HG02852 (cell line): ENCODE measurements around the gene KCNA1.

Experiments used
- ATAC-seq: cut with Tn5 transposase; IDR thresholded peaks from one replicate; pipeline ENCODE4 v1.9.1; 2021; ENCODE audit warnings: mild to moderate bottlenecking, moderate library complexity; ENCODE audit not compliant: unreplicated experiment

Gene KCNA1

GRCh38 chr12:4958697-4959375, 49.1 kb downstream of the KCNA1 start:
- no peak for ATAC-seq

- ATAC-seq = no peak
Measured at GRCh38 chr12:4959381-4959780, 49.7 kb downstream of the KCNA1 start.

- ATAC-seq = no peak
Measured at GRCh38 chr12:4960030-4960429, 50.3 kb downstream of the KCNA1 start.

GRCh38 chr12:4960547-4960946, 50.8 kb downstream of the KCNA1 start:
- ATAC-seq = no peak

- no peak for ATAC-seq
Measured at GRCh38 chr12:4961311-4961710, 51.6 kb downstream of the KCNA1 start.

- no peak for ATAC-seq
Measured at GRCh38 chr12:4962539-4963486, 53.1 kb downstream of the KCNA1 start.
